NCI-H345 treated with DMSO at 0.1 percent for 48 hours (cell line): ENCODE results near the gene C6orf52.
"Not testable (repeated sequence)": the region's sequence is repeated elsewhere in the genome, so short reads cannot be mapped to it uniquely, and the experiment has no call there.

Source experiments
- DNase-seq: peaks from one replicate; lab custom pipeline; 2025; ENCODE audit not compliant: unreplicated experiment; lab: John Stamatoyannopoulos, UW

Gene C6orf52

GRCh38 chr6:10696655-10697054 is 2.2 kb upstream of the C6orf52 start:
- DNase-seq, result no peak

GRCh38 chr6:10695086-10695657 is 756 bp upstream of the C6orf52 start:
- DNase-seq, result no peak

- no peak for DNase-seq
Observed at GRCh38 chr6:10692965-10693538, 1.4 kb downstream of the C6orf52 start.

GRCh38 chr6:10690651-10691445 is 3.6 kb downstream of the C6orf52 start:
- peak; percentile 49 for DNase-seq

- no peak for DNase-seq
Observed at GRCh38 chr6:10687582-10687981, 6.8 kb downstream of the C6orf52 start.

- no peak for DNase-seq
Observed at GRCh38 chr6:10686901-10687300, 7.5 kb downstream of the C6orf52 start.

- DNase-seq, result no peak
Observed at GRCh38 chr6:10685092-10685915, 9.1 kb downstream of the C6orf52 start.

- DNase-seq, result no peak
Observed at GRCh38 chr6:10684618-10685017, 9.8 kb downstream of the C6orf52 start.

GRCh38 chr6:10682355-10682988 is 11.9 kb downstream of the C6orf52 start:
- no peak for DNase-seq

- no peak for DNase-seq
Observed at GRCh38 chr6:10681795-10682194, 12.6 kb downstream of the C6orf52 start.

GRCh38 chr6:10678456-10678855 is 16.0 kb downstream of the C6orf52 start:
- no peak for DNase-seq

- DNase-seq, result no peak
Observed at GRCh38 chr6:10676403-10676802, 18.0 kb downstream of the C6orf52 start.

GRCh38 chr6:10668126-10668917 is 26.1 kb downstream of the C6orf52 start:
- no peak for DNase-seq

- not testable (repeated sequence) for DNase-seq
Observed at GRCh38 chr6:10665595-10665994, 28.8 kb downstream of the C6orf52 start.

- DNase-seq, result no peak
Observed at GRCh38 chr6:10662742-10663141, 31.7 kb downstream of the C6orf52 start.

GRCh38 chr6:10662207-10662606 is 32.2 kb downstream of the C6orf52 start:
- no peak for DNase-seq

GRCh38 chr6:10660431-10661191 is 33.8 kb downstream of the C6orf52 start:
- DNase-seq, result not testable (repeated sequence)

- no peak for DNase-seq
Observed at GRCh38 chr6:10659699-10660348, 34.6 kb downstream of the C6orf52 start.
